OCI-LY1 (cell line): ENCODE measurements around the gene SPHK2.
A peak's percentile ranks its signal among the peaks of the same experiment; 100 is the strongest.

ENCODE experiments used
- H2AFZ ChIP-seq: fragments of 200-600 bp; sonication (generic), shearing (Covaris generic); 2 replicates; pipeline ENCODE4 v1.6.0; 2014; ENCODE audit warnings: antibody characterized with exemption, mild to moderate bottlenecking, low read length
- H3F3A ChIP-seq: fragments of 200-600 bp; sonication (generic), shearing (Covaris generic); 2 replicates; pipeline ENCODE4 v1.6.0; 2014; ENCODE audit warnings: mild to moderate bottlenecking, antibody characterized with exemption, low read length, moderate library complexity; ENCODE audit not compliant: insufficient read depth
- H3K27ac ChIP-seq: fragments of 200-600 bp; sonication (generic); 2 replicates; pipeline ENCODE4 v1.5.1; 2014; ENCODE audit warnings: low read length, mixed run types, mild to moderate bottlenecking, low read depth; ENCODE audit not compliant: poor library complexity, severe bottlenecking
- H3K27me3 ChIP-seq: fragments of 200-600 bp; sonication (generic); 2 replicates; pipeline ENCODE4 v1.6.0; 2014; ENCODE audit warnings: antibody characterized with exemption, mild to moderate bottlenecking, low read length, moderate library complexity; ENCODE audit not compliant: insufficient read depth
- H3K36me3 ChIP-seq: fragments of 200-600 bp; sonication (generic); 2 replicates; pipeline ENCODE4 v1.6.1; 2014; ENCODE audit warnings: mild to moderate bottlenecking, antibody characterized with exemption, low read length, moderate library complexity, mixed read lengths; ENCODE audit not compliant: insufficient read depth
- H3K4me1 ChIP-seq: fragments of 200-600 bp; sonication (generic); 2 replicates; pipeline ENCODE4 v1.5.1; 2014; ENCODE audit warnings: mild to moderate bottlenecking, low read length, moderate library complexity; ENCODE audit not compliant: insufficient read depth, severe bottlenecking
- H3K4me2 ChIP-seq: fragments of 200-600 bp; sonication (generic), shearing (Covaris generic); 2 replicates; pipeline ENCODE4 v1.6.1; 2014; ENCODE audit warnings: low read length
- H3K4me3 ChIP-seq: fragments of 200-600 bp; sonication (generic); 2 replicates; pipeline ENCODE4 v1.5.1; 2014; ENCODE audit warnings: low read length, low read depth, mild to moderate bottlenecking, mixed read lengths; ENCODE audit not compliant: poor library complexity, severe bottlenecking
- H3K79me2 ChIP-seq: fragments of 200-600 bp; shearing (Covaris generic); 2 replicates; pipeline ENCODE4 v1.6.1; 2016; ENCODE audit warnings: mixed run types, low read length, mixed read lengths; ENCODE audit not compliant: insufficient read depth
- H3K9ac ChIP-seq: fragments of 200-600 bp; sonication (generic), shearing (Covaris generic); 2 replicates; pipeline ENCODE4 v1.6.1; 2014; ENCODE audit warnings: mild to moderate bottlenecking, low read length, mixed read lengths
- H3K9me2 ChIP-seq: fragments of 200-600 bp; sonication (generic), shearing (Covaris generic); 2 replicates; pipeline ENCODE4 v1.6.1; 2014; ENCODE audit warnings: low read depth, mild to moderate bottlenecking, low read length, mixed read lengths
- H3K9me3 ChIP-seq: fragments of 200-600 bp; shearing (Covaris generic); 2 replicates; pipeline ENCODE4 v1.6.1; 2014; ENCODE audit warnings: low read length, mixed read lengths
- H4K20me1 ChIP-seq: fragments of 200-600 bp; sonication (generic), shearing (Covaris generic); 2 replicates; pipeline ENCODE4 v1.6.0; 2016; ENCODE audit warnings: mild to moderate bottlenecking, low read length; ENCODE audit not compliant: insufficient read depth
- EZH2 ChIP-seq: fragments of 200-600 bp; sonication (generic), shearing (Covaris generic); IDR thresholded peaks from 2 replicates; pipeline ENCODE4 v1.8.0; 2017; ENCODE audit warnings: borderline replicate concordance, mixed run types, mild to moderate bottlenecking, antibody characterized with exemption, low read length, moderate library complexity, mixed read lengths
- TF ChIP-seq, protein P1 (sequence below): fragments of 200-600 bp; sonication (generic), shearing (Covaris generic); IDR thresholded peaks from 2 replicates; pipeline ENCODE4 v1.5.1; 2017; ENCODE audit warnings: mild to moderate bottlenecking, antibody characterized with exemption, low read length, moderate library complexity, mixed read lengths

The SPHK2 gene

GRCh38 chr19:48618278-48618915 is 909 bp upstream of the SPHK2 start:
- peaks cover 55% of the 10 kb centered on the region for H3K4me1 ChIP-seq
- H3K4me2 ChIP-seq, result peak overlapping the region; percentile 92
- peak overlapping the region; percentile 65 for H3K27ac ChIP-seq
- no peaks in the 10 kb centered on the region for H3K27me3 ChIP-seq
- no peaks in the 10 kb centered on the region for H4K20me1 ChIP-seq
- H3K4me3 ChIP-seq, result peak overlapping the region; percentile 95
- no peaks in the 10 kb centered on the region for H3K9me3 ChIP-seq
- H2AFZ ChIP-seq, result no peak overlapping the region
- H3K9ac ChIP-seq, result peak overlapping the region; percentile 99
- TF ChIP-seq EZH2, result no peak
- TF ChIP-seq, protein P1, sequence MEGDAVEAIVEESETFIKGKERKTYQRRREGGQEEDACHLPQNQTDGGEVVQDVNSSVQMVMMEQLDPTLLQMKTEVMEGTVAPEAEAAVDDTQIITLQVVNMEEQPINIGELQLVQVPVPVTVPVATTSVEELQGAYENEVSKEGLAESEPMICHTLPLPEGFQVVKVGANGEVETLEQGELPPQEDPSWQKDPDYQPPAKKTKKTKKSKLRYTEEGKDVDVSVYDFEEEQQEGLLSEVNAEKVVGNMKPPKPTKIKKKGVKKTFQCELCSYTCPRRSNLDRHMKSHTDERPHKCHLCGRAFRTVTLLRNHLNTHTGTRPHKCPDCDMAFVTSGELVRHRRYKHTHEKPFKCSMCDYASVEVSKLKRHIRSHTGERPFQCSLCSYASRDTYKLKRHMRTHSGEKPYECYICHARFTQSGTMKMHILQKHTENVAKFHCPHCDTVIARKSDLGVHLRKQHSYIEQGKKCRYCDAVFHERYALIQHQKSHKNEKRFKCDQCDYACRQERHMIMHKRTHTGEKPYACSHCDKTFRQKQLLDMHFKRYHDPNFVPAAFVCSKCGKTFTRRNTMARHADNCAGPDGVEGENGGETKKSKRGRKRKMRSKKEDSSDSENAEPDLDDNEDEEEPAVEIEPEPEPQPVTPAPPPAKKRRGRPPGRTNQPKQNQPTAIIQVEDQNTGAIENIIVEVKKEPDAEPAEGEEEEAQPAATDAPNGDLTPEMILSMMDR, result no peak
- H3K36me3 ChIP-seq, result peaks cover 44% of the 10 kb centered on the region
- H3K79me2 ChIP-seq, result peaks cover 20% of the 10 kb centered on the region
- H3F3A ChIP-seq, result no peaks in the 10 kb centered on the region
- no peaks in the 10 kb centered on the region for H3K9me2 ChIP-seq

- Histone ChIP-seq H3K4me1 (peaks cover 64% of the 10 kb centered on the region), H3K27ac (peak overlapping the region; percentile 67), H3K4me2 (peak overlapping the region; percentile 87), H3K27me3 (no peaks in the 10 kb centered on the region), H3K9me2 (no peaks in the 10 kb centered on the region), H3K36me3 (peaks cover 37% of the 10 kb centered on the region), H3K9me3 (no peaks in the 10 kb centered on the region), H3K79me2 (peaks cover 20% of the 10 kb centered on the region), H3F3A (no peaks in the 10 kb centered on the region), H3K4me3 (peak overlapping the region; percentile 95), H4K20me1 (no peaks in the 10 kb centered on the region), H3K9ac (peak overlapping the region; percentile 87), H2AFZ (no peak overlapping the region)
- TF ChIP-seq EZH2, result no peak
- TF ChIP-seq, protein P1, result no peak; the same call in 1 of the 2 replicates
Measured at GRCh38 chr19:48619692-48620585, 633 bp downstream of the SPHK2 start.

- Histone ChIP-seq H3K79me2 (peaks cover 3% of the 10 kb centered on the region), H3K4me2 (peak overlapping the region; percentile 88), H3K36me3 (peaks cover under 1% of the 10 kb centered on the region; the same call in 1 of the 2 replicates), H3K4me3 (peak overlapping the region; percentile 85), H2AFZ (no peak overlapping the region), H4K20me1 (no peaks in the 10 kb centered on the region), H3K27ac (peak overlapping the region; percentile 51), H3K9me2 (no peaks in the 10 kb centered on the region), H3K4me1 (peaks cover 41% of the 10 kb centered on the region), H3K9ac (peak overlapping the region; percentile 71), H3F3A (no peaks in the 10 kb centered on the region), H3K9me3 (no peaks in the 10 kb centered on the region), H3K27me3 (no peaks in the 10 kb centered on the region)
- TF ChIP-seq, protein P1, result no peak
- TF ChIP-seq EZH2, result no peak
Measured at GRCh38 chr19:48623556-48624066, 4.3 kb downstream of the SPHK2 start.
